Endometrial microvascular endothelial cells (primary cell): Measurements from ENCODE around the gene DHCR7. TPM values are rescaled to one million over a fixed set of nuclear protein-coding genes. Genes with fewer than 3 reads are reported as not detected.
"Not testable (repeated sequence)": the region's sequence is repeated elsewhere in the genome, so short reads cannot be mapped to it uniquely, and the experiment has no call there.

Source experiments
- in situ Hi-C: cut with HindIII; loops from 2 replicates; pipeline ENCODE4 v1.10.0; 2017; ENCODE audit warnings: low sequenced_read_pairs, low pct_unique_long_range_greater_than_20kb; ENCODE audit errors: inconsistent ontology term
- total RNA-seq: library from RNA; depleted of rRNA; stranded (reverse); fragments of >200 nt; gene quantifications from one replicate; pipeline ENCODE4 v1.2.3, GENCODE V29; 2015; ENCODE audit errors: inconsistent ontology term

The DHCR7 gene
- total RNA-seq, 1 donor from 2014 or later = 43.2 TPM

- in situ Hi-C loops = no loop called here
Observed at GRCh38 chr11:71425860-71426259, 22.3 kb downstream of the DHCR7 start.

- in situ Hi-C loops = no loop called here
Observed at GRCh38 chr11:71425409-71425808, 22.8 kb downstream of the DHCR7 start.

GRCh38 chr11:71423181-71423790, 24.9 kb downstream of the DHCR7 start:
- in situ Hi-C loops = no loop called here

- in situ Hi-C loops = not testable (repeated sequence)
Observed at GRCh38 chr11:71422318-71422717, 25.9 kb downstream of the DHCR7 start.

- in situ Hi-C loops = no loop called here
Observed at GRCh38 chr11:71421392-71421950, 26.7 kb downstream of the DHCR7 start.

- in situ Hi-C loops = no loop called here
Observed at GRCh38 chr11:71420455-71421241, 27.5 kb downstream of the DHCR7 start.

GRCh38 chr11:71418643-71419042, 29.6 kb downstream of the DHCR7 start:
- in situ Hi-C loops = no loop called here

GRCh38 chr11:71414645-71415044, 33.5 kb downstream of the DHCR7 start:
- in situ Hi-C loops = no loop called here

GRCh38 chr11:71410363-71410966, 37.7 kb downstream of the DHCR7 start:
- in situ Hi-C loops = no loop called here

- in situ Hi-C loops = no loop called here
Observed at GRCh38 chr11:71408826-71409225, 39.4 kb downstream of the DHCR7 start.

- in situ Hi-C loops = no loop called here
Observed at GRCh38 chr11:71407356-71407755, 40.8 kb downstream of the DHCR7 start.

GRCh38 chr11:71406681-71407080, 41.5 kb downstream of the DHCR7 start:
- in situ Hi-C loops = no loop called here

GRCh38 chr11:71404209-71404608, 44.0 kb downstream of the DHCR7 start:
- in situ Hi-C loops = no loop called here

GRCh38 chr11:71402878-71403277, 45.3 kb downstream of the DHCR7 start:
- in situ Hi-C loops = no loop called here

GRCh38 chr11:71400216-71400615, 48.0 kb downstream of the DHCR7 start:
- in situ Hi-C loops = no loop called here

GRCh38 chr11:71399341-71399740, 48.9 kb downstream of the DHCR7 start:
- in situ Hi-C loops = no loop called here

GRCh38 chr11:71397961-71398360, 50.2 kb downstream of the DHCR7 start:
- in situ Hi-C loops = no loop called here

GRCh38 chr11:71397331-71397860, 50.8 kb downstream of the DHCR7 start:
- in situ Hi-C loops = no loop called here

- in situ Hi-C loops = no loop called here
Observed at GRCh38 chr11:71396548-71397123, 51.6 kb downstream of the DHCR7 start.
